PC-3 (cell line): ENCODE results near the gene TP63.

Source experiments
- EZH2 ChIP-seq: fragments of 300-600 bp; sonication (generic); IDR thresholded peaks from one replicate; pipeline ENCODE4 v1.6.1; 2017; ENCODE audit warnings: antibody characterized with exemption, mild to moderate bottlenecking, low read length; ENCODE audit not compliant: unreplicated experiment
- TF ChIP-seq, protein P1 (sequence below): fragments of 300-600 bp; sonication (generic); conservative IDR thresholded peaks from 2 replicates; pipeline ENCODE4 v1.5.1; 2017; ENCODE audit warnings: antibody characterized with exemption, low read depth, mild to moderate bottlenecking, low read length

DNA sequence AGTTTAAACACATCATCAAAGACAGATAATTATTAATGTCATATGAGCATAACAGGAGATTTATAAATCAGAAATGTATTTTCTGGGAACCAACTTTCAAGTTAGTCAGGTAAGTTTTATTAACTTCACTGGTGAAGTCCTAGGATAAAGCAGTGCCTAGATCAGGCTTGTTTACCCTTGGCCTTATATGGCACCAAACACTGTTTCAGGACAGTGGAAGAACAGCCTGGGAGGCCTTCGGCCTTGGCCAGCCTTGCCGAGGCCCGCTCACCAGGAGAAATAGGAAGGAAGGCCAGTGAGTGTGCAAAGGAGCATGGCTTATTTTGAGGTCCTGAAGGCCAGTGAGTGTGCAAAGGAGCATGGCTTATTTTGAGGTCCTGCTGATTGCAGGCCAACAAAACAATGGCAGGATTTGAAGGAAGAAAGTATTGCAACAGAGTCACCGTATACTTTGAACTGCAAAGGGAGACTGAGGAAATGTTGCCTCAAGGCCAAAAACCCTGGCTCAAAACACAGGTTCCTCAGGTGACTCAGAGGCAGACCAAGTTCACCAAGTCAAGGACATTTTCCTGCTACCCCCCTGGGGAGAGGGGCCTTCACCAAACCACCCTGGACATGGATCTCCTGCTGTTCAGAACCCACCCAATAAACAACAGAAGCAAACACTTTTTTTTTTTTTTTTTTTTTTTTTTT, 174.3 kb downstream of the TP63 start:
- no peak for TF ChIP-seq EZH2
- TF ChIP-seq, protein P1, sequence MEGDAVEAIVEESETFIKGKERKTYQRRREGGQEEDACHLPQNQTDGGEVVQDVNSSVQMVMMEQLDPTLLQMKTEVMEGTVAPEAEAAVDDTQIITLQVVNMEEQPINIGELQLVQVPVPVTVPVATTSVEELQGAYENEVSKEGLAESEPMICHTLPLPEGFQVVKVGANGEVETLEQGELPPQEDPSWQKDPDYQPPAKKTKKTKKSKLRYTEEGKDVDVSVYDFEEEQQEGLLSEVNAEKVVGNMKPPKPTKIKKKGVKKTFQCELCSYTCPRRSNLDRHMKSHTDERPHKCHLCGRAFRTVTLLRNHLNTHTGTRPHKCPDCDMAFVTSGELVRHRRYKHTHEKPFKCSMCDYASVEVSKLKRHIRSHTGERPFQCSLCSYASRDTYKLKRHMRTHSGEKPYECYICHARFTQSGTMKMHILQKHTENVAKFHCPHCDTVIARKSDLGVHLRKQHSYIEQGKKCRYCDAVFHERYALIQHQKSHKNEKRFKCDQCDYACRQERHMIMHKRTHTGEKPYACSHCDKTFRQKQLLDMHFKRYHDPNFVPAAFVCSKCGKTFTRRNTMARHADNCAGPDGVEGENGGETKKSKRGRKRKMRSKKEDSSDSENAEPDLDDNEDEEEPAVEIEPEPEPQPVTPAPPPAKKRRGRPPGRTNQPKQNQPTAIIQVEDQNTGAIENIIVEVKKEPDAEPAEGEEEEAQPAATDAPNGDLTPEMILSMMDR = no peak
